GM21526 (cell line): ENCODE measurements around the gene SLCO1A2.
"Not testable (repeated sequence)": the region's sequence is repeated elsewhere in the genome, so short reads cannot be mapped to it uniquely, and the experiment has no call there.

ENCODE experiments used
- ATAC-seq: cut with Tn5 transposase; IDR thresholded peaks from one replicate; pipeline ENCODE4 v1.9.1; 2021; ENCODE audit warnings: moderate library complexity; ENCODE audit not compliant: unreplicated experiment, low FRiP score

SLCO1A2 gene, protein sequence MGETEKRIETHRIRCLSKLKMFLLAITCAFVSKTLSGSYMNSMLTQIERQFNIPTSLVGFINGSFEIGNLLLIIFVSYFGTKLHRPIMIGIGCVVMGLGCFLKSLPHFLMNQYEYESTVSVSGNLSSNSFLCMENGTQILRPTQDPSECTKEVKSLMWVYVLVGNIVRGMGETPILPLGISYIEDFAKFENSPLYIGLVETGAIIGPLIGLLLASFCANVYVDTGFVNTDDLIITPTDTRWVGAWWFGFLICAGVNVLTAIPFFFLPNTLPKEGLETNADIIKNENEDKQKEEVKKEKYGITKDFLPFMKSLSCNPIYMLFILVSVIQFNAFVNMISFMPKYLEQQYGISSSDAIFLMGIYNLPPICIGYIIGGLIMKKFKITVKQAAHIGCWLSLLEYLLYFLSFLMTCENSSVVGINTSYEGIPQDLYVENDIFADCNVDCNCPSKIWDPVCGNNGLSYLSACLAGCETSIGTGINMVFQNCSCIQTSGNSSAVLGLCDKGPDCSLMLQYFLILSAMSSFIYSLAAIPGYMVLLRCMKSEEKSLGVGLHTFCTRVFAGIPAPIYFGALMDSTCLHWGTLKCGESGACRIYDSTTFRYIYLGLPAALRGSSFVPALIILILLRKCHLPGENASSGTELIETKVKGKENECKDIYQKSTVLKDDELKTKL

DNA sequence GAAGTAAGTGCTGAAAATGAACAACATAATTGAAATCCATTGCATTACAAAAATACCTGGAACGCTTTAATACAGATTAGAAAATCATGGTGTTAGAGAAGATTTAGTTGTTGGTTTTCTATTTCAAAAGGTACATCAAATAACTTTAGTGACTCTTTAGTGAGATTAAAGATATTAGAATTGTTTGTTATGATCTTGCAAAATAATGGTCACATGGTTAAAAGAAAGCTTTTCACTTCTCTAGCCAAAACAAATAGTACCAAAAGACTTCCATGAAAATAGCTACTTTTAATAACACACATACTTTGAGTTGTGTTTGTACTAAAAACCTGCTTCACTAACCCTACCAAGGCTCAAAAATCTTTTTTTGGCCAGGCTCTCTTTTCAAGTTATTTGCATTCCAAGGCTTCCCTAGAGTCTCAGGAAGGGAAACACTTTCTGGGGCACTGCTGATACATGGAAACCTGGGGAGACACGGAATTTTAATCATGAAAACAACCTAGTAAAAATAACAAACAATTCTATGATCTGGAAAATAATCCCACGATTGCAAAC lies at the start of gene SLCO1A2:
Gene SLCO1A2 (minus strand): TSS at position 147 of the 555 bp plus-strand sequence. CDS start 270 bp downstream, outside the sequence.
- no peak for ATAC-seq

DNA sequence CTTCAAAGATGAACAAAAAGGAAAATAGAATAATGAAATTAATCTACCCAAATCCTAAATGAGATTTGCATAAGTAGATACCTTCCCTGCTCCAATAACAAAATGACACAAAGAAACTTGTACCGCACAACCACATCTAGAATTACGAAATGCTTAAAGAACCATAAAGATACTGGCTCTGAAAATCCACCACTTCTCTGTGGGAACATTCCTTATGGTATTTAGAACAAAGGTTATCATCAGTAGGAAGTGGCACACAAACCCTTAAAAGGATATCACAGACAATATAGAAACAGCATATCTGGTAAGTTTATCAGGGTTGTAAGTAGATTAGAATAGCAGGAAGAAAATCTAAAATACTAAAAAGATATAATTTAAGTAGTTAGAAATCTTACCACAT lies 49.5 kb upstream of the SLCO1A2 start:
- ATAC-seq, result no peak

DNA sequence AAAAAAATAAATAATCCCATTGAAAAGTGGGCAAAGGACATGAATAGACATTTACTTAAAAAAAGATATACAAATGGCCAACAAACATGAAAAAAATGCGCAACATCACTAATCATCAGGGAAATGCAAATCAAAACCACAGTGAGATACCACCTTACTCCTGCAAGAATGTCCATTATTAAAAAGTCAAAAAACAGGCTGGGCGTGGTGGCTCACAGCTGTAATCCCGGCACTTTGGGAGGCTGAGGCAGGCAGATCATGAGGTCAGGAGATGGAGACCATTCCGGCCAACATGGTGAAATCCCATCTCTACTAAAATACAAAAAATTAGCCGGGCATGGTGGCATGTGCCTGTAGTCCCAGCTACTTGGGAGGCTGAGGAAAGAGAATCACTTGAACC lies 46.6 kb upstream of the SLCO1A2 start:
- ATAC-seq, result not testable (repeated sequence)

DNA sequence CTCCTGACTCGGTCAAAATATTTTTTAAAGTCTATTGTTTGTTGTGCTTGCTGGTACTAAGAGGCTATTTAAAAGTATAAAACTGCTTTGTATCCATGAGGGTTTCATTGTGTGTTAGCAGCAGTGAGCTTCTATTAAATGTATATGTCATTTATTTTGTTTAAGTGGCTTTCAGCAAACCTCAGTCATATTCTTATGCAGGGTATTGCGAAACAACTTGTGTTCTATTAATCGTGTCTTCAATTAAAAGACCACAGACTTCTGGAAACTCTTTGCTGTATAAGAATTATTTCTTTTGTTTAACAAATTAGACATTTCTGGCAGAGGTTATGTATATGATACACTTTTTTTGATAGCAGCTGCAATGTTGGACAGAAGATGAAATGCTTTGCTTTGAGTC lies 44.5 kb upstream of the SLCO1A2 start:
- ATAC-seq, result no peak

DNA sequence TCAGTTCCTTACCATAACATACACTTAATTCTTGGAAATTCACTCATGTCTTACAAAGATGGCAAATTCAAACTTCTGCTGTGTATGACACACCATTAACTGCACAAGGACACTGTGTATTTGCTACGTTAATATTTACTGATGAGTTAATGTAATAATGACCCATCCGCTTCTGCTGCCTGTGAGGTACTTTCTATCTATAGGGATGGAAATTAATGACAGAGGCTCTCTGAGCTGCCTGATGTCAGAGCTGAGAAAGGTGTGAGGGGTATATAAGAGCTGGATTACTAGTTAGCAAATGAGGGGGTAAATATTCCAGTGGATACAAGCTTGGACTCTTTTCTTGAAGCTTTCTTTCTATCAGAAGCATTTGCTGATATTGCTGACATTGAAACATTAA lies 37.9 kb upstream of the SLCO1A2 start, which contains the start of gene IAPP:
Gene IAPP (plus strand): TSS at position 301 of the 400 bp plus-strand sequence. CDS start 450 bp downstream, outside the sequence.
- ATAC-seq, result no peak

DNA sequence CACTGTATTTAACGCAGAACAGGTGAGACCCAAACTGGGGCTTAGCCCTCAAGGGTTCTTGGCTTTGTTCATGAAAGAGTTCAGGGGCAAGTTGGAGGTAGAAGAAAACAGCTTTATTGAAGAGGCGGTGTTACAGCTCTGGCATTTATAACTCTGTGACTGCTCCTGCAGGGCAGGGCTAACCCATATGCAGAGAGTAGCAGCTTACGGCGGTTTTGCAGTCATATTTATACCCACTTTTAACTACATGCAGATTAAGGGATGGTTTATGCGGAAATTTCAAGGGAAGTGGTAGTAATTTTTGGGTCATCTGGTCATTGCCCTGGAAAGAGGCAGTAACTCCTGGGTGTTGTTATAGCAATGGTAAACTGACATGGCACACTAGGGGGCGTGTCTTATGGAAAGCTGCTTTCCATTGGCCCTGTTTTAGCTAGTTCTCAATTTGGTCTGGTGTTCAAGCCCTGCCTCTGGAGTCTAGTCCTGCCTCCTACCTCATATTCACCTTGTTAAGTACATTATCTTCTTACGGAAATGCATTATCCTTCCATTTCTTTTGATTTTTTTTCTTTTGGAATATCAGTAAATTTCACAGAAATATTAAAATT lies 36.2 kb upstream of the SLCO1A2 start:
- ATAC-seq, result no peak

DNA sequence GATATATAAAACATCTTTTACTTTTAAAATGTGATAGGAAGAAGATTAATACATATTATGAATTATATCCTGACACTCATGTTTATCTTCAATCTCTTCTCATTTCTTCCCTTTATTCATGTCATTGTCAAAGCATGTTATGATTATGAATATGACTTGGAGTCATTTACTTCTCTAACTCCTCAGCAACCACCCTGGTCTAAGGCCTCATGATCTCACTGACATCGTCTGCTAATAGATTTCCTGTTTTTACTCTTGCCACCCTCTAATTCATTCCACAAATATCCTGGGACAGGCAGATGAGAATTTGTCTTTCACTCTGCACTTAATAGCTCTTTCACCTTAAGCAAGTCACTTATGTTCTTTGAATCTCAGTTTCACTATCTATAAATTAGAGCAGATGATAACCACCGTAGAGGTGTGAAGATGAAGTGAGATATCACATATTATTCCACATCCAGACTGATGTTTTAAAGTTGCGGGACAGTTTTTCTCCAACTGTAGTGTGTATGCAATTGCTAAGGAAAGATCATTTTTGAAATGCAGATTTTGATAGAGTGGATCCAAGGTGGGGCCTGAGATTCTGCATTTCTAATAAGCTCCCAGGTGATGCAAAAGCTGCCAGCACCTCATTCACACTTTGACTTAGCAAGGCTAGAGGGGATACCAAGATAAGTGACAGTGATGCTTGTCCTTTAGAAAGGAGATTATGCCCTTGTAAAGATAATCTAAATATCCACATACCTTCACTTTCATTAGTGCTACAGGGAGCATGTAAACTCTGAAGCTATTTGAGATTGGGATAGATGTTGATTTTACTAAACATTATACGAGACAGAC lies 34.6 kb upstream of the SLCO1A2 start:
- ATAC-seq, result no peak

DNA sequence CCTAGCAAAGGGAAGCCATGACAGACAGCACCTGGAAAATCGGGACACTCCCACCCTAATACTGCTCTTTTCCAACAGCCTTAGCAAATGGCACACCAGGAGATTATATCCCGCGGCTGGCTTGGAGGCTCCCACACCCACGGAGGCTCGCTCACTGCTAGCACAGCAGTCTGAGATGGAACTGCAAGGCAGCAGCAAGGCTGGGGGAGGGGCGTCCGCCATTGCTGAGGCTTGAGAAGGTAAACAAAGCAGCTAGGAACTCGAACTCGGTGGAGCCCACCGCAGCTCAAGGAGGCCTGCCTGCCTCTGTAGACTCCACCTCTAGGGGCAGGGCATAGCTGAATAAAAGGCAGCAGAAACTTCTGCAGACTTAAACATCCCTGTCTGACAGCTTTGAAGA lies 25.9 kb upstream of the SLCO1A2 start:
- not testable (repeated sequence) for ATAC-seq

DNA sequence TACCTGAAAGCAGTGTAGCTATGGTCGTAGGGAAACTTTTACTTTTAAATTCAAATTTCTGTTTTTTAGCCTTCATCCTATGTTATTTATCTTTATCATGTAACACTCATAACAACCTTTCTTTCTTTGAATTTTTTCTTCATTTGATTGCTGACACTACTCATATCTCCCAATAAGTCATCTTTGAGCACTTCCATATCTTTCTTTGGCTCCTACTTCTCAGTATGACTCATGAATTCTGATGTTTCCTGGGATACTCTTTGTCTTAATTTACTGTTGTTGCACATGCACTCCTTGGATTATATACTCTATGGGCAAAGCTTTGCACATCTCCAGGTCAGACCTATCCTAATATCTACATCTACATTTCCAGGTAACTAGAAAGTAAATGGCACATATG lies 19.9 kb upstream of the SLCO1A2 start:
- ATAC-seq, result no peak

DNA sequence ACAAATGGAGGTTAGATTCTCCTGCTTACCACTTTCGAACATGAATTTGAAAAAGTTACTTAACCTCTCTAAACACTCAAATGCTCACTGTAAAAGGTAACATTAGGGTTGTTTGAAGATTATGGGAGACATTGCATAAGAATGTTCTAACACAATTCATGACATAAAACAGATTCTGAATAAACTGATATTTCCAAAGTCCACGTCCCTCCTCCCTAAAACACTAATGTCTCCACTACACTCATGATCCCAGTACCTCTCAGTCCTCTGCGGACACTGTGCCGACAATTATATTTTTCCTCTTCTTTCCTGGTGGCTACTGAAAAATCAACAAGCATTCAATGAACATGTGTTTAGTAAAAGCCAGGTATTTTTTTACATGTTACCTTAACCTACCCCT lies 19.2 kb upstream of the SLCO1A2 start:
- no peak for ATAC-seq

DNA sequence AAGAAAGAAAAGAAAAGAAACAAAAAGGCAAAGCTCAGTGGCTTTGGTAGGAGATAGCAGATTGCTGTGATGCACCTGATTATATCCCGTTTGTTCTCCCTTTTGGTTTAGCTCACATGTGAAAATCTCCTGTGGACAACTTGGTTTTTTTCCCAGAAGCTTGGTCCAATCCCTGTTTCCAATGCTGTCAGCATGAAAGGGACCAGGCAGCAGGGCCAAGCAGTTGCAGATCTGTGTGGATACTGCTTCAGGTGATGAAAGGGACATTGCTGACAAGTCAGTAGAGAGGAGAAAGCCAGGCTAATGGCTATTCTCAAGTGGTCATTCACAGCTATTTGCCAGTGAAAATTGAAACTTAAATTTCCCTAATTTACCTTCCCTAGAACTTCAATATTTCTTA lies 18.8 kb upstream of the SLCO1A2 start:
- ATAC-seq, result no peak

DNA sequence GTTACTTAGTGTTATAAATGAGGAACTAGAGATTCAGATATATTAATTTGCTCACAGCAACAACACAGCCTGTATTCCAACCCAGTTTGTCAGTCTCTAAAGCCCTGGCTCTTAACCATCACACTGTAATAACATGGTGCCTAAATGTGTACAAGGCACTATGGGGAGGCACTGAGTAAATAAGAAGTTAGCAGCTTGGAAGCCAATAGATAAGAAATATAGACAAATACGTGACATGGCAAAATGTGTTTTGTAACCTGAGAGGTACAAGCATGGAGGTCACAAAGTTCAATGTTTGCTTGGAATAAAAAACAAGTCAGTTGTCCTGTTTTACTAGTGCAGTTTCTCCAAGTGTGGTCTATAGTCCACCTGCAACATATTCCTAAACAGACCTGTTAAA lies 16.3 kb upstream of the SLCO1A2 start:
- no peak for ATAC-seq

DNA sequence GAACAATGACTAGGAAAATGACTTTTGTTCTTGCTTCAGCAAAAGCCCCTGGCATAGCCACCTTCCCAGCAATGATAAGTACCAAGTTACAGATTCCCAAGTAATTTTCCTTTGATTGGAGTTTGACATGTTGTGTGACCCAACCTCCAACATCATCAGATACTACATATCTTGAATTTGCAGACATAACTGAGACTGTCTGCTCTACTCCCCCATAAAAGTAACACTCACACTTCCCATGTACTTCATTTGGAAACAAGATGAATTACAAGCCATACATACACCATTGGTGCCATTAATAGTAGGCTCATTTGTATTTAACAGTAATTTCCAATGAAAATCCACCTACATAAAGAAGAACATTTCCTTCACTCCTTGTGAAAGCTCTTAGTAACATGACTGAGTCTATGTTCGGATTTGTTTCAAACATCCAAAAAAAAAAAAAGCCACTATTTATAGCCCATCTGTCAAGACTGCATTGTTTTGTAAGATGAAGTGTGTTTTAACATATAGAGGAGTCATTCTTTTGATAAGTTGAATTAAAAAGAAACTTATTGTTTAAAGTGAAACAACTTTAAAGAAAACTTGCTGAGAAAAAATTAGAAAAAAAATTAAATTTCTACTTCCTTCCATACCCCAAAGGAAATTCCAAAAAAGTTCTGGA lies 12.0 kb upstream of the SLCO1A2 start:
- no peak for ATAC-seq

DNA sequence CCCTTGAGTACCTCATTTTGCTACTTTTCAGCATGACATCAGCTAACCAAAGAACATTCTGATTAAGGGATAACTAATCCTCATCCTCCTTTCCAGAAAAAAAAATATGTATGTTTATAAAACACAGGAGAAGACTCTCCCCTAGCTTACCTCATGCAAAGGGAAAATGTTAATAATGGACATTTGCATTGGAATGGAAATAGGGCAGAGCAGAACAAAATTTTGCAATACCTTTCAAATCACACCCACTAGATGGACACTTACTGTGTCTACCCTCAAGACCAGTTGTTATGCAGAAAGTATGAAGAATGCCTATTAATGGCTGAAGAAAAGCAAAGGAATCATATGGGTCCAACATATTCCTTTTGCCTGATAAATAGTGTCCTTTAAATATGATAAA lies 8.9 kb upstream of the SLCO1A2 start:
- no peak for ATAC-seq

DNA sequence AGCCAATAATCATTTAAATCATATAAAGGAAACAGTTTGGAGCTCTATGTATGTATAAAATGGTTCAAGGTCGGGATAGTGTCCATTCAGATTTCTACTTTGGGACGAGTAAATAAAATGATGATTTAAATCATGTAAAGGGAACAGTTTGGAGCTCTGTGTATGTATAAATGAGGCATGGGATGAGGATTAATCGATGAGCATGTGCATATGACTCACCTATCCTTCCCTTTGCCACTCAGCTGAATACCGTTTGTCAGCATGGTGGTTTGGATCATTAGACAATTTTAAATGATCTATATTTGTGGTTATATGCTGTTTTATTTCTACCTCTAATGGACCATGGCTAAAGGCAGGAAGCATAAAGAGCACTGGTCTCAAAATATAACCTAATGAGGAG lies 7.1 kb upstream of the SLCO1A2 start:
- no peak for ATAC-seq

DNA sequence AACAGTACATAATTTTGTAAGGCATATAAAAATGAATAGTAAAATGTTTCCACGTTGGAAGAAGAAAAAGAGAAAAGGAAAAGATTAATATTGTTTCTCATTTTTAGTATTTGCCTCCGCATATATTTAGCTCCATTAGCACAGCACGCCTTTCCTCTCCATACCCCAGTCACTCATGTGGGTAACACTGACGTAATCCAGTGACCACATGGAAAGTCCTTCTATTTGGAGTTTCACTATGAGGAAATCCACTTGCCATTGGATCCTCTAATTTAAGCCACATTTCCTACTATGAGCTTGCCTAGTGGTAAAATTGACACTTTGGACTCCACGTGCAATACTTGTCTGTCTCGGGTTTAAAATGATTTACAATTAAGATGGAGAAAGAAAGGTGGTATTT lies 5.7 kb upstream of the SLCO1A2 start:
- no peak for ATAC-seq

DNA sequence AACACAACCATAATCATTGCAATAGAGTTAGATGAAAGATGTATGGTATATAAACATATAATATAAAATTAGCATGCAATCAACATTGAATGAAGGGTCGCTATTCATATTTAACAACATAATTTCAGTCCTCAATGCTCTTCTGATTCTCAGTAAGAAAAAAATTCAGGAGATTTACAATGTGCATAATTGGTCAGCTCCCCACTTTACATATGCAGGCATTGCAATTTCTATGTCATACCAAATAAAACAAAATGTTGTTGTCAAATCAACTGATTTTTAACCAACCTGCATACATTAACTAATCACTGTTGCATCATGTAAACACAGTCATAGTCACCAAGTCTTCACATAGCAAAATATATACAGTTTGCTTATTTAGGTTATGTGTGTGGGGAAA lies 5.2 kb upstream of the SLCO1A2 start:
- no peak for ATAC-seq

DNA sequence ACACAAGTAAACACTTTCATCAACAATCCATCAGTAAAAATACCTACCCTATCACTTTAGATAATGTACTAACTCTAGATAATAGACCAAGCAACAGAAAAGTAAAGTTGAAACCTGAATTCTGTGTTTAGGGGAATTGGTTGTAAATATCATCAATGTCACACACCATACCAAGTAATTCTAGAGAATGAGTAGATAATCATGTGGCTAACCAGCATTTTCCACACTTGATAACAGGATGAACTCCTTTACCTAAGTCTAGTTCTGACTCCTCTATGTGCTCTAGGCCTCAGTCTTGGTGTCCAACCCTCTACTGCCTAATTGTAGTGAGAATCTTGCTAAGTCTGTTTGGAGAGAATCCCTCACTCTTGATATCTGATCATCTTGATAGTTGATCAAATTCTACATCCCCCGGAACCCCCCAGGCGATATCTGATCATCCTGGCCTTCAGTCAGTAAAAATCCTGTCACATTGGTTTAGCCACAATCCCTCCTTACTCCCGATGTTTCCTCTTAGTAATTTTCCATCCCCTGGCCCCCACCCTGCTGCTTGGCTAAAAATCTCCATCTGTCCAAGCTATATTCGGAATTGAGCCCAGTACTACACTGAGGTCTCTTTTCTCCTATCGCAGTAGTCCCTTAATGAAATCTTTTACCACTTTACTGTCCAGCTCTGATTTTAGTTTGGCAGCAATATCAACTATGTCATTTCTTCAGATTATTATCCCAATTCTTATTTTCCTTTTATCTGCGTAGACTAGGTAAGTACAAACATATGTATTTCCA lies 3.4 kb upstream of the SLCO1A2 start:
- no peak for ATAC-seq

DNA sequence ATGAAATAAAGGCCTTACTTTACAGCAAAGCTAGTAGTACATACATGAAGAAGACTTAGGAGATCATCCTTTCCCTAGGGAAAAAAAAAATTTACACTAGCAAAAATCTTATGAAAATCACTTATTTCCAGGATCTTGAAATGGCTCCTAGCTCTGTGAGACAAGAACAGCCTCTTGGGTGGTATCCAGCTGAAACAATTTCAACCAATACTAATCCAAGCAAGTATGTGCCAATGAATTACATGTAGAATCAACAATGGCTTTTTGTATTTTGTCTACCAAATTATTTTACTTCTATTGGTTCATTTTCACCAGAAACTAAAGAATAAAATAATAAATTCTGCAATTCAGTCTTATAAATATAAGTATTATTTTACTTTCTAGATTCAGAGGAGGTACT lies 2.7 kb upstream of the SLCO1A2 start:
- no peak for ATAC-seq
